HG02973 (cell line): Measurements from ENCODE around the gene ANXA2.
"Not testable (repeated sequence)": the region's sequence is repeated elsewhere in the genome, so short reads cannot be mapped to it uniquely, and the experiment has no call there.

Experiments used
- ATAC-seq: cut with Tn5 transposase; IDR thresholded peaks from one replicate; pipeline ENCODE4 v1.9.1; 2021; ENCODE audit warnings: moderate library complexity; ENCODE audit not compliant: unreplicated experiment

Gene ANXA2

DNA sequence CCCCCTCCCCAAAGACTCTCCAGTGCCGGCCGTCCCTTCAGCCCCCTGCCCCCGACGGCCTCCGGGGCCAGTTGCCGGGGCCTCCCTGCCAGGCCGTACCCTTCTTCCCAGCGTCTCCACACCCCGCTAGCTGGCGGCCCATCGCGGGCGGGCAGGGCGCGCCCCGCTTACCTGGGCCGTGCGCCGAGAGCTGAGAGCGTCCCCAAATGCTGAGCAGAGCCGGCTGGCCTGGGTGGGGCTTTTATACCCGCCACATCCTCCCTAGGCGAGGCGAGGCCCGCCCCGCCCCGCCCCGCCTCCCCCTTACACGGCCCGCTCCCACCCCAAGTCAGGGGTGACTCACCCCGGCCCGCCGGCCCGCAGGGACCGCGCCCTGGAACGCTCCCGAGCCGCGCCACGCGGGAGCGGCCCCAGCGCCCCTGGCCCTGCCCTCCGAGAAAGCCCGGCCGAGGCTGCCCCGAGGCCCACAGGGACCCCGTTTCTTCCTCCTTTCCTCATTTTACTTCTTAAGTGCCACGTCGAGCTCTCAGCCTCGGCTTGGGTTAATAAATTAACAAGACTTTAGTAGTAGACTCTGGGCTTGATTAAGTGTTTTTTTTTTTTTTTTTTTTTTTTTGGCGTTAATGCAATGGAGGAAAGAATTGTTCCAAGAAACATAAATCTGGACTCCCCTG, at the start of gene ANXA2:
Gene ANXA2, minus strand, starts transcription at position 215 of the 674 bp plus-strand sequence. CDS start 11,911 bp downstream, outside the sequence.
- ATAC-seq = peak; percentile 70

DNA sequence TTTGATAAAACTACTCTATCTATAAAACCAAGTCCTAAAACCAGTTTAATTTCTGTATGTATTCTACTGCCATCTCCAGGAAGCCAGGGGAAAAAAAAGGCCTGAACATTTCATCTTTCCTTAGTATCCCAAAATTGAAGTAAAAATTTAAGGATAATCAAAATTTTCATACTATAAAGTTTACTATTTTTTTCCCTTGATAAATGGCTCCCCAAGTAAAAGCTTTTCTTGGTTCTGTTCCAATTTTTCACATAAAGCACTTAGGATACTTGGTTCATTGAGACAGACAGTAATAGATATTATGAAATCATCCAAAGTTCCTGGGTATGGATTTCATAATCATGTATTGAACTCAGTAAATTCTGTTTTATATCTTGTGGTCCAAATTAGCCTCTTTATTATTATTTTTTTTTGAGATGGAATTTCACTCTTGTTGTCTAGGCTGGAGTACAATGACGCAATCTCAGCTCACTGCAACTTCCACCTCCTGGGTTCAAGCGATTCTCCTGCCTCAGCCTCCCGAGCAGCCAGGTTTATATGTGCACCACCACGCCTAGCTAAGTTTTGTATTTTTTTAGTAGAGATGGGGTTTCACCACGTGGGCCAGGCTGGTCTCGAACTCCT, 46.6 kb upstream of the ANXA2 start:
- ATAC-seq = no peak

DNA sequence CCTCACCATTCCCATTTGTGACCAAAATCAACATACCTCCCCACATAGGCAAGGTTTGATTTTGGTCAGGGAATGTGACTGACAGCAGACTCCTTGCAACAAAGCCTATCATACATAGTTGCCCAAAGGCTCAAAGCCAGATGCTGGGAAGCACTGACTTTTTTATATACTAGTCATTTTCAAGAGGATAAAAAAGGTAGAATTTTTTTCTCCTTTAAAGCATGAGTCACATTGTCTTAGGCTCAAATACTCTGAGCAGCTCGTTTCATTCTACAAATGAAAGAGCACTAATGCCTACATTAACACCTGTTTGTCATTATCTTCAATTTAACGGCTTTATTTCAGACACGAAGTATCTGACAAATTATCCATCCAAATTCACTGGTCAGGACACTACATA, 45.0 kb upstream of the ANXA2 start:
- no peak for ATAC-seq

DNA sequence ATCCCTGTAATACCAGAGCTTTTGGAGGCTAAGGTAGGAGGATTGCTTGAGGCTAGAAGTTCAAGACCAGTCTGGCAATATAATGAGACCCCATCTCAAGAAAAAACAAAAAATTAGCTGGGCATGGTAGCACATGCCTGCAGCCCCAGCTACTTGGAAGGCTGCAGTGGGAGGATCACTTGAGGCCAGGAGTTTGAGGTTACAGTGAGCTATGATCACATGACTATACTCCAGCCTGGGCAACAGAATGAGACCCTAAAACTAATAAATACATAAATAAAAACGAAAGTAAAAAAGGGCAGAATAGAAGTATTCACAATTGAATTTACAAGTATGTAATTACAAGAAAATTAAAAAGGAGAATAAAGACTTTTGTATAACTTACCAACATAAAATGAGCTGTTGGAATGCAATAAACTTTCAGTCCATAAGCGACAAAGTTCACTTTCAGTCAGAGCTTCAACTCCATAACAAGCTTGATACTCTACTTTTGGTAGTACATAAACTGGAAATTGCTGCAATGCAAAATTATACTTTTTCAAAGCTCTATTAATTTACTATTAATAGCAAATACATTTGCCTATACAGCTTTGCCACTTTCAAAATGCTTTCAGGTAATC, 44.4 kb upstream of the ANXA2 start:
- no peak for ATAC-seq

DNA sequence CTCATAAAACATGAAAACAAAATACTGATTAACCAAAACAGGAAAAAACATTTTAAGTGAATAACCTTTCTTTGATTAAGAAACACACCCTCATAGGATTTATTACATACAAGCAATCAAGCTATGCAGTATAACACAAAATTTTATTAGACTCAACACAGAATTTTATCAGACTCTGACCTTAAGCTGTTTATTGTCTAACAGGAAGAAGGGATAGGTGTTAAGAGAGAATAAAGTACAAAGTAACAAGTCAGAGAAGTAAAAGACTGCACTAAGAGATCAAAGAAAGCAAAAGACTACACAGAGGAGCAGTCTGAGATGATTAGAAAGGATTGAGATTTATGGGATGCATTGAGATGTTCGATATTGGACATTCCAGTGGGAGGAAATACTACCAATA, 43.5 kb upstream of the ANXA2 start:
- no peak for ATAC-seq

DNA sequence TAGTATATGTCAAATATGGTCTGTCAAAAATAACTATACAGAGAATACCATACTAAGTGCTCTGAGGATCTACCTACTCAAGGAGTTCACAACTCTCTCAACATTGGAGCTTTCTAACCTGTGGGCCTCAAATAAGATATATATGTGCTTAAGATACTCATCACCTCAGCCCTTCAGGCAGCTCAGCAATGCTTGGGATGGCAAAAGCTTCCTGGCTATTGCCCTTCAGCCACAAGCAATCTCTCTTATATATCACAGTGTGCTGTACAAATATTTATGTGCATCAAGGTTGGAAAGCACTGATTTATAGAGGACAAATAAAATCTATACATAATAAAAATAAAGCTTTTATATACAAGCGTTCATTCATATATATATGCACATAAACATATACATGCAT, 40.9 kb upstream of the ANXA2 start:
- ATAC-seq = no peak

DNA sequence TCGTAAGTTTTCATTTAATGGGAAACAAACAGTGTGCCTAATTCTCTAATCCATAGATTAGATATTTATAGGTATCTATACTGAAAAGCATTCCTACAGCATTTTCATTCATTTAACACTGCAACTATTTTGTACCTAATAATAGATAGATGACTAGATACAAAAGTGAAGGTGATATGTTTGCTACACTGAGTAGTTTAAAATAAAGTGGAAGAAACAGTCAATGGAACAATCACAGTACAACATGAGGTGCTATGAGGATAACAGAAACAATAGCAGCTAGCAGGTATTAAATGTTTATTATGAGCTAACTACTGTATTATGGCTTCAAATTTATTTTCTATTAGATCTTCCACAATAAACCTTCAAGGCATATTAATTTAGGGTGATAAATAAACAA, 31.1 kb upstream of the ANXA2 start:
- ATAC-seq = no peak

DNA sequence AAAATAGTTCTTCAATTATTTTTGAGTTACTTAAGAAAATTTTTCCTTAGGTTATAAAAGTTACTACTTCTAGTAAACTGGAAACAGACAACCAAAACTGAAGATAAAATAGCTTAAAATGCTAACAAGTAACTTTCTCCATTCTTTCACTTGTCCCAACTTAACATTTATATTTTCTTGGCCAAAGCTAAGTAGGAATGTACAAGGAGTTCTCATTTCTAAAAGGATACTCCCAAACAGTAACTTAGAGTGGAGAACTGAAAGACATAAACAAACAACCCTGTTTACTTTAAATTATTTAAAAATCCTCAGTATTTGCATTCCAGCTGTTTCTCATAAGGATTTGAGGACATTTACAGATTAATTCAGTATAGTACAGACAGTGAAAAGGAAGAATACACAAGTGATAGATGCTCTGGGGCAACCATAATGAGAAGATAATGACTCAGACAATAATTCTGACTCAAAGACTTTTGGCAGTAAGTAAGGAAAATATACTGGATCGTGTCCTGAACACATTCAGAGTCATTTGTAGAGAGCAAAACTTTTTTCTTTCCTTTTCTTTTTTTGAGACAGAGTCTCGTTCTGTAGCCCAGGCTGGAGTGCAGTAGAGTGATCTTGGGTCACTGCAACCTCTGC, 29.2 kb upstream of the ANXA2 start:
- ATAC-seq = no peak

DNA sequence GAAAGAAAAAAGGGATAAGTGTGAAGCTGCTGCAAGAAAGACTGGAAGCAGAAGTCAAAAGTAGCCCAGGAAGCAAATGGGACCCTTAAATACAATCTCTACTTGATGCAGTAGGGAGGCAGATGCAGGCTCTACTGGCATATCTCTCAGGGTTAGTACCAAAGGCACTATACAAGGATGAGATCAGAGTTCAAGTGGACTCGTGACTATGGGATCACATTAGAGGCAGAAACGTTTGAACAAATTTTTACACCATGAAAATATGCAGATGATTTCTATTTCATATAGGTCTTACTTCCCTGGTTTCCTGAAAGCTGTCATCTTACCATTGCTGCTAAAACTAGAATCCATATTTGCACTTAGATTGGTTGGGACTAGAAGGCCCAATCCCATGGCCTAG, 27.7 kb upstream of the ANXA2 start:
- no peak for ATAC-seq

DNA sequence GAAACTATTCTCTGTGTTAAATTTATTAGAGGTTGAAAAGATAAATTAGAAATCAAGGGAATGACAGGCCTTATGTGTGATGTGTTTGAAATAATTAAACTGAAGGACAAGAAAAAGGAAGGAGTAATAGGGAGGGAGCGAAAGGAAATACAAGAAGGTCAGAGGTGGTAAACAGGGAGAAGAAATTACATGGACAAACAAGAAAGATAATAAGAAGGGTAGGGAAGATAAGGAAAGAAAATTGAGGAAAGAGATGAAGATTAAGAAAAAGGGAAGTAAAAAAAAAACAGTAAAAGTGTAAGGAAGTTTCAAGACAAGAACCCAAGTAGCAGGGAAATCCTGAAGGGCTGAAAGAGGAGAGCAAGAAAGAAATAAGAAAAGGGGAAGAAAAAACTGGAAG, 26.2 kb upstream of the ANXA2 start:
- ATAC-seq = no peak

DNA sequence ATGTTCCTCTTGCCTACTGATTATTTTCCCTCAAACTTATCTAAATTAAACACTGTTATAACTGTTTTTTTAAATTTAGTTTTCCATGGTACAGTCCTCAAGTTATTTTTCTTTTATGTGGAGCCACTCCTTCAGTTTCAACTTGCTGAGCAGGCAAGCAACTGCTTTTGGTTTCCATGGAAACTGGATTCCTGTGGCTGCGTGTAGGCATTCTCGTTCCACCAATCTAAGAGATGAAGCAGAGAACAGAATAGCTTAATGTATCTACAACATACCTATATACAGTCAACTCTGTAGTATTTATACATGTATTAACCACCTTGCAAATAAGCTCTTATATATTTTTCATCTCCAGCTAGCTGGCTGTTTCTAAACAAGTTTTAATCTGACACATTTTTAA, 25.8 kb upstream of the ANXA2 start:
- ATAC-seq = no peak

DNA sequence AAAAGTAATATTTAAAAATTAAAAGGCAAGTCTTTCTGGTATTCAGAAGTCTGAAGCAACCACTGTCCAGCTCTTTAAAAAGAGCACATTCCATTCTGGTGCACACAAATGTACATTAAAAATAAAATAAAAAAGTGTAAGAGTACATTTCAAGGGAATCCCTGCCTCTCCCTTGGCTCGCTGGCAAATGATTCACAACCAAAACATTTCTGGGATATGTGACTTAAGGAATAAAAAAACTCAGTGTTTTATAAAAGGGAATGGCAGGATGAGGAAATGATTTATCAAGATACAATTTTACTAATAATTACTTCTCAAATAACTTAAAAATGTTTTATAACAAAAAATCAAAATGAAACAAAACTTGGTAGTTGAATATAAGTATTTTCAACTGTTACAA, 23.8 kb upstream of the ANXA2 start:
- no peak for ATAC-seq

DNA sequence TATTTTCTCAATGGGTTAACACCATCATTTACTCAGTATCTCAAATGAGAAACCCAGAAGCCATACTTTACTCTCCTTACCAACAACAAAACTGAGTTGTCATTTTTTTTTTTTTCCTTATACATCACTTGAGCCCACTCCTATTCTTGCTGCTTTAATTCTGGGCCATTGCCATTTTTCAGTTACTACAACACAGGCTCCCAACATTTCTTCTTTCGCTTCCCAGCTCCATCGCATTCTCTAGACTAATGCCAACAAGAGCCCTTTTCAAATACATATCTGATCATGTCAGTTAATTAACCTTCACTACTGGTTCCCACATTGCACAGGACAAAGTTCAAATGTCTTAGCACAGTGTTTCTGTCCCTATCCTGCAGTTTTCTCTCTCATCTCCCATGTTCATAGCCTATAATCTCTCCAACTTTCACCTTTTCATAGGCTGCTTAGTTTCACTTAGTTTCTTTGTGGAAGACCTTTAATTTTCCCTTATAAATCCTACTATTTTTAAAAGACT, 22.5 kb upstream of the ANXA2 start:
- ATAC-seq = no peak

DNA sequence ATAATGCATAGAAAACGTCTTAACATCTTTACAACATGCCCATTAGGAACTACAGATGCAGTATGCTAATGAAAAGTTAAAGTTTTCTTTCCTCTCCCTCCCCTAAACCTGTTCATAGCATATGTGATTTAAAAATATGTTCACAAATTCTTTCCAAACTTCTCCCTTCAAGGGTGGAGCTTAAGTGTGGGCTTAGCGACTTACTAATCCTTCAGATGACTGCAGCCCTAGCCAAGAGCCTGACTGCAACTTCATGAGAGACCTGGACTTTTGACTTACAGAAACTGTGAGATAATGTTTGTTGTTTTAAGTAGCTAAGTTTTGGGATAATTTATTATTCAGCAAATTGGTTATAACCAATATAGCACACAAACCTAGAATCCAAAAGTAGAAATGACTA, 22.0 kb upstream of the ANXA2 start:
- ATAC-seq = no peak

DNA sequence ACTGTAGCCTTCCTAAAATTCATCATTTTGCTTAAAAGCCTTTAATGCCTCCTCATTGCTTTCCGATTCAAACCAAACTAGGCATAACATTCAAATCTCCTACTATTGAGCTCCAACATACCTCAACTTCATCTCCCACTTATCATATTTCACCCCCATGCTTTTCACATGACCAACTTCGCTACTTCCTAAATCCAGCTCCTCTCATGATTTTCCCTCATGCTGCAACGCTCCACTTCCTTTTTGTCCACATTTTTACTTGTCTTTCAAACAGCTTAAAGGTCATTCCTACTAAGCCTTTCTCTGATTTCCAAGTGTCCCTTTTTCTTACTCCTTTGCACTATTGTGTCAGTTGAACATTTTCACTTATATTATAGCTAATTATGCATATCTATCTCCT, 20.3 kb upstream of the ANXA2 start:
- no peak for ATAC-seq

DNA sequence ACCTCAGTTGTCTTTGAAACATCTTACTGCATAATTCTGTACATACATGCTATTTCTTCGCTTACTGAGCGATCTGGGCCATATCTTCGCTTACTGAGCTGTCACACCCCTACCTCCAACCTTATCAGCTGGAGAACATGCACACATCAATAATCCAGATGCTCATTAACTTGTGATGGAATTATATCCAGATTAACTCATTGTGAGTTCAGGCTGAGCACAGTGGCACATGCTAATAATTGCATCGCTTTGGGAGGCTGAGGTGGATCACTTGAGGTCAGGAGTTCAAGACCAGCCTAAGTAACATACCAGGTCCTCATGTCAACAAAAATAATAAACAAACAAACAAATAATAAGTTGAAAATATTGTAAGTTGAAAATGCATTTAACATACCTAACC, 19.3 kb upstream of the ANXA2 start:
- no peak for ATAC-seq

DNA sequence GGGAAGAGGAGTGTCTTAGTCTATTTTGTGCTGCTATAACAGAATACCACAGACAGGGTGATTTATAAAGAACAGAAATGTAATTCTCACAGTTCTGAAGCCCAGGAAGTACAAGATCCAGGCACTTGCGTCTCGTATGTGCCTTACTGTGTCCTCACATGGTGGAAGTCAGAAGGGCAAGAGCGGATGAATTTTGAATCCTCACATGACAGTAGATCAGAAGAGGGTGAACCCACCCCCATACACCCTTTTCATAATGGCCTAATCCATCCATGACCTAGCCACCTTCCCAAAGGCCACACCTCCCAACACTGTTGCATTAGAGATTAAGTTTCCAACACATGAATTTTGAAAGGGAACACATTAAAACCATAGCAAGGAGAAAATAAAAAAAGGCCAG, 18.7 kb upstream of the ANXA2 start:
- no peak for ATAC-seq

DNA sequence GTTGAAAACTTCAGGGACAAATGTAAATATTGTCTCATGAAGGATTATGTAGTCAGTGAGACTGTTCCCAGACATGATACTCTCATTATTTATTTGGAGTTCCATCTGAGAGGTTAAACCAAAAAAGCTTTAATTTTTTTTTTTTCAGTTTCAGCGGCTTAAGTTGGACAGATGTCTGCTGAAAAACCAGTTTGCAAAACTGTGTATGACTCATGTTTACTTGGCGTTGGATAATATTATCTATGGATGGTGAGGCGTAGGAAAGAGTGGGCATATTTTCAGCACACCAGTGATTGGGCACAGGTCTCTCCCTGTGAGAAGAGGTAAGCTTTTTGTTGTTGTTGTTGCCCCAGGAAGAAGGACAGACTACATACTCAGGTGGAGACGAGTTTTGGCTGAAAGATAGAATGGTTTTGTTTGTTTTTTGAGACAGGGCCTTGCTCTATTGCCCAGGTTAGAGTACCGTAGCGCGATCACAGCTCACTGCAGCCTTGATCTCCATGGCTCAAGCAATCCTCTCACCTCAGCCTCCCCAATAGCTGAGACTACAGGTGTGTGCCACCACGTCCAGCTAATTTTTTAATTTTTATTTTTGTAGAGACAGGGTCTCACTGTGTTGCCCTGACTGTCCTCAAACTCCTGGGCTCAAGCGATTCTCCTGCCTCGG, 16.4 kb upstream of the ANXA2 start:
- ATAC-seq = no peak

DNA sequence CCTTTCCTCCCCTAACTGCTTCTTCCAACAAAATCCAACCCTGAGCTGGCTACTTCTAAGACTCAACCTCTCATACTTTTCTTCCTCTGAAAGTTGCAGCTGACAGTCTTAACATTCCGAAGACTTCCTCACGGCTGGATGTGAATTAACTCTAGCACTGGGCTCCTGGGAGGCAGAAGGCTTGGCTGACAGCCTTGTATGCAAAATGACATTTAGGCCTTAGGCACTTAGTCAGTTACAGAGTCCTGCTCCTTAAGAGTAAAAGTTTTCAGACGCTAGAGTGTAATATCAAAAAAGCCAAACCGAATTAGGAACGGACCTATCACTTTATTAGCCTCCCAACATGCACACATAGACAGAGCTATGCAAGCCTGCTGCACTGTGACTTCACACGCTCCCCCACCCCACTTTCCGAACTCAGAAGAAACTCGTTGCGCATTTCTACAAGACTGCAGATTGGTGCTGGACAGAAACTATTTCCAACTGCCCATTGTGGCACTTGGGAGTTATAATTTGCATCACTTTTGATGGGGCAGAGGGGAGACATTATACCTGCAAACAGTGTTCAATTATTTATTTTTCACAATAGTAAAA, 15.5 kb upstream of the ANXA2 start:
- no peak for ATAC-seq

DNA sequence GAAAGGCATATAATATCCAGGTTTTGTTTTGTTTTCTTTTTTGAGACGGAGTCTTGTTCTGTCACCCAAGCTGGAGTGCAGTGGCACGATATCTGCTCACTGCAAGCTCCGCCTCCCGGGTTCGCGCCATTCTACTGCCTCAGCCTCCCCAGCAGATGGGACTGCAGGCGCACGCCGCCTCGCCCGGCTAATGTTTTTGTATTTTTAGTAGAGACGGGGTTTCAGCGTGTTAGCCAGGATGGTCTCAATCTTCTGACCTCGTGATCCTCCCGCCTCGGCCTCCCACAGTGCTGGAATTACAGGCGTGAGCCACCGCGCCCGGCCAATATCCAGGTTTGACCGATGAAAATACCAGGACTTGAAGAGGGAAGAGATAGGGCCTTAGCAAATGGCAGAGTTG, 15.0 kb upstream of the ANXA2 start:
- ATAC-seq = not testable (repeated sequence)
